ENCODE results near the gene MKNK1. TPM values are rescaled to one million over a fixed set of nuclear protein-coding genes. Genes with fewer than 3 reads are reported as not detected.

MKNK1 gene
- total RNA-seq, 1 experiment from 2014 or later = 18.6 TPM

- CTCF ChIA-PET = no interaction called here
Observed at GRCh38 chr1:46587069-46587468, 17.0 kb downstream of the MKNK1 start.

DNA sequence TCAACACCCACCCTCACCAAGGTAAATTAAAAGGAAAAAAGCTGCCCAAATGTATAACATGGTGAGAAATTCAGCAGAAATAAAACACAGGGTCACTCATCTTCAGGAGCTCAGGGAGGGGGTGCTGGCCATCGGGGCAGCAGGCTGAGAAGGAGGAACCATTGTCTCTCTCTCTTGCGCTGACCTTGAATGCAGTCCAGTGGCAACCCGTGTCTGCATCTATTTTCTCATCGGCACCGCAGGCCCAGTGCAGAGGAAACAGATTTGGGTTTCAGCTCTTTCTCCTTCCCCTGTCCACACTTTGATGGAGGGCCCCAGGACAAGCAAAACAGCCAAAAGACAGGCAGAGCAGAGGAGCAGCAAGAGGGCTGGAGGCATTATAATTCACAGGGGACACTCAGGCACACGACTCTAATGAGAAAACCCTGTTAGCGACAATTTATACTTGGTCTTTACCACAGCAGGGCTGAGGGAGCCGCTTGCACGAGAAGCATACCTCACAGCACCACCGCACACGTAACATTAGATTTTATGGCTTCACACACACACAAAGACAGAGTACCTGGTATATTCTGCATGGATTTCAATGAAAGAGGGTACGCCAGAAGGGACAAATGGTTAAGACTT is 18.6 kb downstream of the MKNK1 start:
- POLR2A ChIA-PET = no interaction called here
- CTCF ChIA-PET = interaction anchor here (1.8 kb wide), 1 partner anchor 19 kb away, joined by 6 read pairs; the partner anchor contains the start of gene MKNK1
- Mint-ChIP-seq H3K36me3 (peaks cover 7% of the 10 kb centered on the region; the same call in 1 of the 2 replicates), H3K27me3 (ENCODE audit: low read depth) (no peaks in the 10 kb centered on the region), H3K4me3 (no peak overlapping the region), H3K27ac (no peak overlapping the region; the same call in 1 of the 2 replicates), H3K4me1 (no peaks in the 10 kb centered on the region), H3K9me3 (no peaks in the 10 kb centered on the region)
- TF ChIP-seq TEAD1 (CRISPR knock-in tag; IDR thresholded peaks at IDR 0.05) = no peak
- no peak for TF ChIP-seq KAT7 (CRISPR knock-in tag; IDR thresholded peaks at IDR 0.05; ENCODE audit: borderline replicate concordance)
- no peak for TF ChIP-seq ZNF232 (CRISPR knock-in tag; IDR thresholded peaks at IDR 0.05)
- TF ChIP-seq CBFB (CRISPR knock-in tag; IDR thresholded peaks at IDR 0.05; ENCODE audit: low read depth) = no peak
- TF ChIP-seq, protein P1, sequence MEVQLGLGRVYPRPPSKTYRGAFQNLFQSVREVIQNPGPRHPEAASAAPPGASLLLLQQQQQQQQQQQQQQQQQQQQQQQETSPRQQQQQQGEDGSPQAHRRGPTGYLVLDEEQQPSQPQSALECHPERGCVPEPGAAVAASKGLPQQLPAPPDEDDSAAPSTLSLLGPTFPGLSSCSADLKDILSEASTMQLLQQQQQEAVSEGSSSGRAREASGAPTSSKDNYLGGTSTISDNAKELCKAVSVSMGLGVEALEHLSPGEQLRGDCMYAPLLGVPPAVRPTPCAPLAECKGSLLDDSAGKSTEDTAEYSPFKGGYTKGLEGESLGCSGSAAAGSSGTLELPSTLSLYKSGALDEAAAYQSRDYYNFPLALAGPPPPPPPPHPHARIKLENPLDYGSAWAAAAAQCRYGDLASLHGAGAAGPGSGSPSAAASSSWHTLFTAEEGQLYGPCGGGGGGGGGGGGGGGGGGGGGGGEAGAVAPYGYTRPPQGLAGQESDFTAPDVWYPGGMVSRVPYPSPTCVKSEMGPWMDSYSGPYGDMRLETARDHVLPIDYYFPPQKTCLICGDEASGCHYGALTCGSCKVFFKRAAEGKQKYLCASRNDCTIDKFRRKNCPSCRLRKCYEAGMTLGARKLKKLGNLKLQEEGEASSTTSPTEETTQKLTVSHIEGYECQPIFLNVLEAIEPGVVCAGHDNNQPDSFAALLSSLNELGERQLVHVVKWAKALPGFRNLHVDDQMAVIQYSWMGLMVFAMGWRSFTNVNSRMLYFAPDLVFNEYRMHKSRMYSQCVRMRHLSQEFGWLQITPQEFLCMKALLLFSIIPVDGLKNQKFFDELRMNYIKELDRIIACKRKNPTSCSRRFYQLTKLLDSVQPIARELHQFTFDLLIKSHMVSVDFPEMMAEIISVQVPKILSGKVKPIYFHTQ (CRISPR knock-in tag; IDR thresholded peaks at IDR 0.05) = no peak
- TF ChIP-seq, protein P2, sequence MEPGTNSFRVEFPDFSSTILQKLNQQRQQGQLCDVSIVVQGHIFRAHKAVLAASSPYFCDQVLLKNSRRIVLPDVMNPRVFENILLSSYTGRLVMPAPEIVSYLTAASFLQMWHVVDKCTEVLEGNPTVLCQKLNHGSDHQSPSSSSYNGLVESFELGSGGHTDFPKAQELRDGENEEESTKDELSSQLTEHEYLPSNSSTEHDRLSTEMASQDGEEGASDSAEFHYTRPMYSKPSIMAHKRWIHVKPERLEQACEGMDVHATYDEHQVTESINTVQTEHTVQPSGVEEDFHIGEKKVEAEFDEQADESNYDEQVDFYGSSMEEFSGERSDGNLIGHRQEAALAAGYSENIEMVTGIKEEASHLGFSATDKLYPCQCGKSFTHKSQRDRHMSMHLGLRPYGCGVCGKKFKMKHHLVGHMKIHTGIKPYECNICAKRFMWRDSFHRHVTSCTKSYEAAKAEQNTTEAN (CRISPR knock-in tag; IDR thresholded peaks at IDR 0.05) = no peak
- TF ChIP-seq ATF1 (CRISPR knock-in tag; IDR thresholded peaks at IDR 0.05) = no peak
- TF ChIP-seq JUN (CRISPR knock-in tag; IDR thresholded peaks at IDR 0.05) = no peak
- TF ChIP-seq FOXP1 (CRISPR knock-in tag; IDR thresholded peaks at IDR 0.05; ENCODE audit: borderline replicate concordance) = no peak
- TF ChIP-seq GTF2I (CRISPR knock-in tag; conservative IDR thresholded peaks at IDR 0.05) = no peak
- no peak for TF ChIP-seq ARID4B (CRISPR knock-in tag; IDR thresholded peaks at IDR 0.05; ENCODE audit: borderline replicate concordance)
- TF ChIP-seq, protein P3, sequence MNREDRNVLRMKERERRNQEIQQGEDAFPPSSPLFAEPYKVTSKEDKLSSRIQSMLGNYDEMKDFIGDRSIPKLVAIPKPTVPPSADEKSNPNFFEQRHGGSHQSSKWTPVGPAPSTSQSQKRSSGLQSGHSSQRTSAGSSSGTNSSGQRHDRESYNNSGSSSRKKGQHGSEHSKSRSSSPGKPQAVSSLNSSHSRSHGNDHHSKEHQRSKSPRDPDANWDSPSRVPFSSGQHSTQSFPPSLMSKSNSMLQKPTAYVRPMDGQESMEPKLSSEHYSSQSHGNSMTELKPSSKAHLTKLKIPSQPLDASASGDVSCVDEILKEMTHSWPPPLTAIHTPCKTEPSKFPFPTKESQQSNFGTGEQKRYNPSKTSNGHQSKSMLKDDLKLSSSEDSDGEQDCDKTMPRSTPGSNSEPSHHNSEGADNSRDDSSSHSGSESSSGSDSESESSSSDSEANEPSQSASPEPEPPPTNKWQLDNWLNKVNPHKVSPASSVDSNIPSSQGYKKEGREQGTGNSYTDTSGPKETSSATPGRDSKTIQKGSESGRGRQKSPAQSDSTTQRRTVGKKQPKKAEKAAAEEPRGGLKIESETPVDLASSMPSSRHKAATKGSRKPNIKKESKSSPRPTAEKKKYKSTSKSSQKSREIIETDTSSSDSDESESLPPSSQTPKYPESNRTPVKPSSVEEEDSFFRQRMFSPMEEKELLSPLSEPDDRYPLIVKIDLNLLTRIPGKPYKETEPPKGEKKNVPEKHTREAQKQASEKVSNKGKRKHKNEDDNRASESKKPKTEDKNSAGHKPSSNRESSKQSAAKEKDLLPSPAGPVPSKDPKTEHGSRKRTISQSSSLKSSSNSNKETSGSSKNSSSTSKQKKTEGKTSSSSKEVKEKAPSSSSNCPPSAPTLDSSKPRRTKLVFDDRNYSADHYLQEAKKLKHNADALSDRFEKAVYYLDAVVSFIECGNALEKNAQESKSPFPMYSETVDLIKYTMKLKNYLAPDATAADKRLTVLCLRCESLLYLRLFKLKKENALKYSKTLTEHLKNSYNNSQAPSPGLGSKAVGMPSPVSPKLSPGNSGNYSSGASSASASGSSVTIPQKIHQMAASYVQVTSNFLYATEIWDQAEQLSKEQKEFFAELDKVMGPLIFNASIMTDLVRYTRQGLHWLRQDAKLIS (CRISPR knock-in tag; IDR thresholded peaks at IDR 0.05; ENCODE audit: borderline replicate concordance) = no peak
- ATAC-seq (no peak), DNase-seq (ENCODE audit: low spot score) (no peak)

More at GRCh38 chr1:46587069-46587468, 17.0 kb downstream of the MKNK1 start:
- Mint-ChIP-seq H3K27ac (no peak overlapping the region), H3K9me3 (no peaks in the 10 kb centered on the region), H3K4me1 (no peaks in the 10 kb centered on the region), H3K27me3 (ENCODE audit: low read depth) (no peaks in the 10 kb centered on the region), H3K36me3 (peaks cover 14% of the 10 kb centered on the region; the same call in 1 of the 2 replicates), H3K4me3 (no peak overlapping the region)
- POLR2A ChIA-PET = no interaction called here
- no peak for ATAC-seq
- TF ChIP-seq, protein P4, sequence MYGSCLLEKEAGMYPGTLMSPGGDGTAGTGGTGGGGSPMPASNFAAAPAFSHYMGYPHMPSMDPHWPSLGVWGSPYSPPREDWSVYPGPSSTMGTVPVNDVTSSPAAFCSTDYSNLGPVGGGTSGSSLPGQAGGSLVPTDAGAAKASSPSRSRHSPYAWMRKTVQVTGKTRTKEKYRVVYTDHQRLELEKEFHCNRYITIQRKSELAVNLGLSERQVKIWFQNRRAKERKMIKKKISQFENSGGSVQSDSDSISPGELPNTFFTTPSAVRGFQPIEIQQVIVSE (CRISPR knock-in tag; IDR thresholded peaks at IDR 0.05; ENCODE audit: borderline replicate concordance) = no peak
- TF ChIP-seq ZSCAN18 (CRISPR knock-in tag; IDR thresholded peaks at IDR 0.05) = no peak
- DNase-seq (ENCODE audit: low spot score) = no peak
